Fibroblast of pulmonary artery (primary cell): ENCODE measurements around the gene CMSS1.
"Not testable (repeated sequence)": the region's sequence is repeated elsewhere in the genome, so short reads cannot be mapped to it uniquely, and the experiment has no call there.

Experiments
- DNase-seq: peaks from one replicate; pipeline ENCODE4 v3.0.0-alpha.2; 2010; ENCODE audit warnings: low read depth
- H3K4me3 ChIP-seq: replicated peaks from 2 replicates; pipeline ENCODE4 v1.5.1; 2011; ENCODE audit warnings: low read depth, mild to moderate bottlenecking, control low read depth, low read length, moderate library complexity
- CTCF ChIP-seq: IDR thresholded peaks from 2 replicates; pipeline ENCODE4 v1.5.1; 2011; ENCODE audit warnings: mild to moderate bottlenecking, control low read depth, low read length, inconsistent platforms; ENCODE audit errors: missing control alignments

CMSS1 gene

GRCh38 chr3:100090669-100091005 lies 273.0 kb downstream of the CMSS1 start:
- no peak overlapping the region for H3K4me3 ChIP-seq
- no peak for DNase-seq
- TF ChIP-seq CTCF = no peak

- H3K4me3 ChIP-seq = no peak overlapping the region
- TF ChIP-seq CTCF = no peak
- DNase-seq = no peak
Measured at GRCh38 chr3:100093831-100094230, 276.2 kb downstream of the CMSS1 start.

- DNase-seq, H3K4me3 ChIP-seq: not testable (repeated sequence)
Measured at GRCh38 chr3:100096286-100096685, 278.6 kb downstream of the CMSS1 start.

GRCh38 chr3:100096866-100097265 lies 279.2 kb downstream of the CMSS1 start:
- no peak overlapping the region for H3K4me3 ChIP-seq
- no peak for DNase-seq
- no peak for TF ChIP-seq CTCF

- no peak overlapping the region for H3K4me3 ChIP-seq
- DNase-seq = no peak
- TF ChIP-seq CTCF = no peak
Measured at GRCh38 chr3:100097919-100098783, 280.5 kb downstream of the CMSS1 start.

- no peak for TF ChIP-seq CTCF
- no peak for DNase-seq
- no peak overlapping the region for H3K4me3 ChIP-seq
Measured at GRCh38 chr3:100098784-100099070, 281.1 kb downstream of the CMSS1 start.

- no peak overlapping the region for H3K4me3 ChIP-seq
- TF ChIP-seq CTCF = no peak
- DNase-seq = no peak
Measured at GRCh38 chr3:100099621-100100020, 282.0 kb downstream of the CMSS1 start.

GRCh38 chr3:100100425-100100824 lies 282.8 kb downstream of the CMSS1 start:
- no peak overlapping the region for H3K4me3 ChIP-seq
- no peak for TF ChIP-seq CTCF
- no peak for DNase-seq
